ENCODE measurements around the gene NTRK3. TPM values are rescaled to one million over a fixed set of nuclear protein-coding genes. Genes with fewer than 3 reads are reported as not detected.

The NTRK3 gene
- total RNA-seq, 2 experiments from 2014 or later: 0.78 TPM; not detected in 1

DNA sequence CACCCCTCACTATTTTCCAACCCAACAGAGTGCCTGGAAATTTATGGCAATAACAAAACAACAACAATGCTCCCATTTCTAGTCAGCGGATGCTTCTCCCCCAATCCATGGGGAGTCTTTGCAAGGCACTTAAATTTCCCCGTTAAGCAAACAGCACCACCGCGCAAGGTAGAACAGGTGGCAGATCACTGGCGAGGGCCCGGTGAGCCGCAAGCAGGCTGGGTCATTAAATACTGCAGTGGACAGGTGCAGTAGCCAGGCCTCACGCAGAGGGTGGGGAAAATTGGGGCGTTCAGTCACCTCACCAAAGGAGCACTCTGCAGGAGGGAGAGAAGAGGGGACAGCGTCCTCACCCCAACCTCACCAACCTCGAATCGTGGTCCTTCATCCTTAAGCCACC, 147.5 kb downstream of the NTRK3 start:
- ChIA-PET CTCF (no interaction called here), POLR2A (no interaction called here)
- Mint-ChIP-seq H3K4me1 (ENCODE audit: low read depth) (no peaks in the 10 kb centered on the region), H3K27me3 (no peaks in the 10 kb centered on the region), H3K36me3 (ENCODE audit: low read depth) (no peaks in the 10 kb centered on the region), H3K27ac (no peak overlapping the region), H3K9me3 (no peaks in the 10 kb centered on the region), H3K4me3 (no peak overlapping the region)
- intact Hi-C loops (cut with DNase I, micrococcal nuclease): no loop called here
- Histone ChIP-seq H3K36me3 (ENCODE audit: insufficient read depth, low read length) (no peaks in the 10 kb centered on the region), H3K4me3 (ENCODE audit: low read length) (no peak overlapping the region), H3K27ac (ENCODE audit: low read depth in 1 of 2, low read length in 2 of 2) (no peak overlapping the region), H3K4me1 (ENCODE audit: insufficient read depth, low read length) (no peaks in the 10 kb centered on the region), H3K9me3 (ENCODE audit: control insufficient read depth in 1 of 2, insufficient read depth in 1 of 2, low read length in 2 of 2) (no peaks in the 10 kb centered on the region), H3K27me3 (ENCODE audit: control insufficient read depth in 1 of 2, insufficient read depth in 2 of 2, low read length in 2 of 2) (peaks cover 0 to 3% of the 10 kb centered on the region in 2 experiments)
- TF ChIP-seq, protein P1, sequence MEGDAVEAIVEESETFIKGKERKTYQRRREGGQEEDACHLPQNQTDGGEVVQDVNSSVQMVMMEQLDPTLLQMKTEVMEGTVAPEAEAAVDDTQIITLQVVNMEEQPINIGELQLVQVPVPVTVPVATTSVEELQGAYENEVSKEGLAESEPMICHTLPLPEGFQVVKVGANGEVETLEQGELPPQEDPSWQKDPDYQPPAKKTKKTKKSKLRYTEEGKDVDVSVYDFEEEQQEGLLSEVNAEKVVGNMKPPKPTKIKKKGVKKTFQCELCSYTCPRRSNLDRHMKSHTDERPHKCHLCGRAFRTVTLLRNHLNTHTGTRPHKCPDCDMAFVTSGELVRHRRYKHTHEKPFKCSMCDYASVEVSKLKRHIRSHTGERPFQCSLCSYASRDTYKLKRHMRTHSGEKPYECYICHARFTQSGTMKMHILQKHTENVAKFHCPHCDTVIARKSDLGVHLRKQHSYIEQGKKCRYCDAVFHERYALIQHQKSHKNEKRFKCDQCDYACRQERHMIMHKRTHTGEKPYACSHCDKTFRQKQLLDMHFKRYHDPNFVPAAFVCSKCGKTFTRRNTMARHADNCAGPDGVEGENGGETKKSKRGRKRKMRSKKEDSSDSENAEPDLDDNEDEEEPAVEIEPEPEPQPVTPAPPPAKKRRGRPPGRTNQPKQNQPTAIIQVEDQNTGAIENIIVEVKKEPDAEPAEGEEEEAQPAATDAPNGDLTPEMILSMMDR (IDR thresholded peaks at IDR 0.05): no peak
- DNase-seq: no peak
- ATAC-seq (ENCODE audit: poor library complexity): no peak

DNA sequence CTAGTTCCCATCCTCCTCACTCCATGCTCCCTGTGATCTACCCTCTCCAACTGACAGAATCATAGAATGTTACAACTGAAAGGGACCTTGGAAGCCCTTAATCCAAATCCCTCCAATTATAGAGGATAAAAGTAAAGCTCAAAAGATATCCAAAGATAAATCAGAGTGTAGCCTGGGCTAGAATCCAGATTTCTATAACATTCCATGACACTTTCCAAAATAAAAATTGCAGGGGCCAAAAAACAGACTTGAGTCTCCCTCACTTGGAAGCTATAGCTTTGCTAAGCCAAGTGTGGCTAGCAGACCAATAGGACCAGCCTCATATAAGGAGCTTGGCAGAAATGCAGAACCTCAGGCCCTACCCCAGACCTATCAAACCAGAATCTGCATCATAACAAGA, 148.1 kb downstream of the NTRK3 start:
- no peaks in the 10 kb centered on the region for H3K4me1 Mint-ChIP-seq (ENCODE audit: low read depth)
- TF ChIP-seq, protein P1 (IDR thresholded peaks at IDR 0.05): no peak
- no peaks in the 10 kb centered on the region for H3K9me3 ChIP-seq (ENCODE audit: control insufficient read depth in 1 of 2, insufficient read depth in 1 of 2, low read length in 2 of 2)
- ChIA-PET CTCF (no interaction called here), POLR2A (no interaction called here)
- no peak overlapping the region for H3K27ac Mint-ChIP-seq
- no peak overlapping the region for H3K4me3 ChIP-seq (ENCODE audit: low read length)
- no peaks in the 10 kb centered on the region for H3K36me3 ChIP-seq (ENCODE audit: insufficient read depth, low read length)
- H3K27me3 Mint-ChIP-seq: no peaks in the 10 kb centered on the region
- intact Hi-C loops (cut with DNase I, micrococcal nuclease): no loop called here
- peaks cover 0 to 3% of the 10 kb centered on the region in 2 experiments for H3K27me3 ChIP-seq (ENCODE audit: control insufficient read depth in 1 of 2, insufficient read depth in 2 of 2, low read length in 2 of 2)
- H3K27ac ChIP-seq (ENCODE audit: low read depth in 1 of 2, low read length in 2 of 2): no peak overlapping the region
- H3K4me3 Mint-ChIP-seq: no peak overlapping the region
- no peak for ATAC-seq (ENCODE audit: poor library complexity)
- H3K4me1 ChIP-seq (ENCODE audit: insufficient read depth, low read length): no peaks in the 10 kb centered on the region
- H3K36me3 Mint-ChIP-seq (ENCODE audit: low read depth): no peaks in the 10 kb centered on the region
- H3K9me3 Mint-ChIP-seq: no peaks in the 10 kb centered on the region
- DNase-seq: no peak

DNA sequence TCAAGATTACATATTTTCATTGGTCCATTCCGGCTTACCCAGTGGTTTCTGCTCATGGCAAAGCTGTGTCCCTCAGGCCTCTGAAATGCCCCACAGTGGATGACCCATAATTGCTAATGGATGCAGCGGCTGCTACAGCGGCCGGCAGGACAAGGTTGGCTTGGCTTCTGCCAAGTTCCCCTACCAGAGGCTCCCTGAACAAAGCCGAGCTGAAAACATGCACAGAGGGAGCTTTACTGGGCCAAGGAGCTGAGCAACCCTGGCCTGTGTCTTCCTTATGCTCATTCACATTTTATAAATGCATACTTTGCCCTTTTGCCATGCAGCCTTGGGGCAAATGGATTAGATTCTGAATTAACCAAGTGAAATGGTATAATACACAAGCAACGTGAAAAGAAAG, 150.5 kb downstream of the NTRK3 start:
- Histone ChIP-seq H3K4me3 (ENCODE audit: low read length) (no peak overlapping the region), H3K27me3 (ENCODE audit: control insufficient read depth in 1 of 2, insufficient read depth in 2 of 2, low read length in 2 of 2) (peaks cover 0 to 3% of the 10 kb centered on the region in 2 experiments), H3K4me1 (ENCODE audit: insufficient read depth, low read length) (no peaks in the 10 kb centered on the region), H3K9me3 (ENCODE audit: control insufficient read depth in 1 of 2, insufficient read depth in 1 of 2, low read length in 2 of 2) (no peaks in the 10 kb centered on the region), H3K27ac (ENCODE audit: low read depth in 1 of 2, low read length in 2 of 2) (no peak overlapping the region), H3K36me3 (ENCODE audit: insufficient read depth, low read length) (no peaks in the 10 kb centered on the region)
- ChIA-PET POLR2A (no interaction called here), CTCF (no interaction called here)
- no peak overlapping the region for H3K27ac Mint-ChIP-seq
- H3K4me1 Mint-ChIP-seq (ENCODE audit: low read depth): no peaks in the 10 kb centered on the region
- no peak overlapping the region for H3K4me3 Mint-ChIP-seq
- intact Hi-C loops (cut with DNase I, micrococcal nuclease): no loop called here
- DNase-seq: no peak
- TF ChIP-seq, protein P1 (IDR thresholded peaks at IDR 0.05): no peak
- H3K36me3 Mint-ChIP-seq (ENCODE audit: low read depth): no peaks in the 10 kb centered on the region
- H3K9me3 Mint-ChIP-seq: no peaks in the 10 kb centered on the region
- no peak for ATAC-seq (ENCODE audit: poor library complexity)
- no peaks in the 10 kb centered on the region for H3K27me3 Mint-ChIP-seq

Measured in CD4-positive, alpha-beta T cell (primary cell).